ENCODE results near the gene MSANTD2.

DNA sequence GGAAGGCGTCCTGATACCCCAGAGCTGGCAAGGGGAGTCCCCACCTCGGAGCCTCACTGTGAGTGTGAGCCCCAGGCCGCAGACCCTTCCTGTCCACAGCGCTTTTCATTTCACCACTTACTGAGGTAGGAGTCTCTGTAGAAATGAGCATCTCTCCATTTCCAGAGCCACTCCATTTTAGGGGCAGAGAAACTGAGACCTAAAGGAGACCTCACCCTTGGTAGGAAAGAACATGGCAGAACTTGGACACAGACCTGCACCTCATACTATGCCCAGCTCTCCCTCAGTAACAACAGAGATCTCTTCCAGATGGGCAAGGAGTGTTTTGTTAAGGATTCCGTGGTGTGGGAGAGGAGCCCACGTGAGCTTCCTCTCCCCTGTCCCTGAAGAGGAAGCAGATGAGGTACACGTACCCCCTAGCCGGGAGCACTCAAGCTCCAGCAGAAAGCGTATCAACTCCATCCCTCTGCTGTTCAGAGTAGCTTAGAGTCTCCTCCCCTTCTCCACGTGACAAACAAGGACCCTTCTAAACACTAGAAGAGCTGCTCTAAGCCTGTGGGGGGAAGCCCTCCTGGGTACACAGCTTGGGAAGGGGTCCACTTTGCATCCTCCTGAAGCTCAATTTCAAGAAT is 47.6 kb downstream of the MSANTD2 start:
- TF ChIP-seq FOXJ3 (CRISPR knock-in tag; IDR thresholded peaks at IDR 0.05) = no peak
- TF ChIP-seq, protein P1, sequence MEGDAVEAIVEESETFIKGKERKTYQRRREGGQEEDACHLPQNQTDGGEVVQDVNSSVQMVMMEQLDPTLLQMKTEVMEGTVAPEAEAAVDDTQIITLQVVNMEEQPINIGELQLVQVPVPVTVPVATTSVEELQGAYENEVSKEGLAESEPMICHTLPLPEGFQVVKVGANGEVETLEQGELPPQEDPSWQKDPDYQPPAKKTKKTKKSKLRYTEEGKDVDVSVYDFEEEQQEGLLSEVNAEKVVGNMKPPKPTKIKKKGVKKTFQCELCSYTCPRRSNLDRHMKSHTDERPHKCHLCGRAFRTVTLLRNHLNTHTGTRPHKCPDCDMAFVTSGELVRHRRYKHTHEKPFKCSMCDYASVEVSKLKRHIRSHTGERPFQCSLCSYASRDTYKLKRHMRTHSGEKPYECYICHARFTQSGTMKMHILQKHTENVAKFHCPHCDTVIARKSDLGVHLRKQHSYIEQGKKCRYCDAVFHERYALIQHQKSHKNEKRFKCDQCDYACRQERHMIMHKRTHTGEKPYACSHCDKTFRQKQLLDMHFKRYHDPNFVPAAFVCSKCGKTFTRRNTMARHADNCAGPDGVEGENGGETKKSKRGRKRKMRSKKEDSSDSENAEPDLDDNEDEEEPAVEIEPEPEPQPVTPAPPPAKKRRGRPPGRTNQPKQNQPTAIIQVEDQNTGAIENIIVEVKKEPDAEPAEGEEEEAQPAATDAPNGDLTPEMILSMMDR (IDR thresholded peaks at IDR 0.05) = no peak
- TF ChIP-seq EP300 (IDR thresholded peaks at IDR 0.05; ENCODE audit: borderline replicate concordance in 1 of 2, low read depth in 1 of 2, low read length in 1 of 2) = no peak
- TF ChIP-seq FOXM1 (IDR thresholded peaks at IDR 0.05; ENCODE audit: low read depth) = no peak

All from SK-N-SH (cell line).